ENCODE data around the gene GCH1.
A peak's percentile ranks its signal among the peaks of the same experiment; 100 is the strongest.
"Not testable (repeated sequence)": the region's sequence is repeated elsewhere in the genome, so short reads cannot be mapped to it uniquely, and the experiment has no call there.

GCH1 gene, protein sequence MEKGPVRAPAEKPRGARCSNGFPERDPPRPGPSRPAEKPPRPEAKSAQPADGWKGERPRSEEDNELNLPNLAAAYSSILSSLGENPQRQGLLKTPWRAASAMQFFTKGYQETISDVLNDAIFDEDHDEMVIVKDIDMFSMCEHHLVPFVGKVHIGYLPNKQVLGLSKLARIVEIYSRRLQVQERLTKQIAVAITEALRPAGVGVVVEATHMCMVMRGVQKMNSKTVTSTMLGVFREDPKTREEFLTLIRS

DNA sequence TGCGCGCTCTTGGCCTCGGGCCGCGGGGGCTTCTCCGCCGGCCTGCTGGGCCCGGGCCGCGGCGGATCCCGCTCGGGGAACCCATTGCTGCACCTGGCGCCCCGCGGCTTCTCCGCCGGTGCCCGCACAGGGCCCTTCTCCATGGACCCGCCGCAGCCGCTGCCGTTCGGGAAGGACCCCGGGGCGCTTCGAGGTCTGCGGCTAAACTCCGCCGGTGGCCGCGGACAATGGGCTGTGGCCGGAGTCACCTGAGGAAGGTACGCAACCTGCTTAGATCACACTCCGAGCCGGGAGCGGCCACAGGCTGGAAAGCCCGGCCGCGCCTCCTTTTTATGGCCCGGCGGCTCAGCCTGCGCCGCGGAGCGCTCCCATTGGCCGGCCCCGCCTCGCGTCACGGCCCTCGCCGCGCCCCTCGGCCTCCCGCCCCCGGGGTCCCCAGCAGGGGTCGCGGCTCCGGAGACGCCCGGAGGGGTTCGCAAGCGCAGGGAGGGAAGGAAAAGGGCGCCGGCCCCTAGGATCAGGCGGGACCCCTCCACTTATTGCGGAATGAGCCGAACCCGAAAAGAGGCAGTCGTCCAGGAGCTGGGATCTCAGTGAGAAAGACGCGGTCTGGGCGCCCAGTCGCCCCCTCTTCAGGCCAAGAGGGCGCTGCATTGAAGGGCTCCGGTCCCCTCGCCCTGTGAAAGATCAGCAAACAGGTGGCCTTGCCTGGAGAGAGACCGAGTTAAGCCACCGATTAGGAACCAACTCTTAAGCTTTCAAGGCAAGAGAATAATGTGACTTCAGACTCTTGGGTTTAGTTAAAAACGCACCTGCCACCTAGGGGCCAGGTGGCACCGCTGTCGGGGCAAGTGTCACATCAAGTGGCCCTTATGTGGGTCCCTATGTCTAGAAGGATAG lies at the start of gene GCH1:
TSS of gene GCH1 (minus strand) at position 306 of the 900 bp plus-strand sequence. CDS start at position 143, 163 bp downstream.
- no peak for DNase-seq (ENCODE audit: low read depth in 2 of 2)

DNA sequence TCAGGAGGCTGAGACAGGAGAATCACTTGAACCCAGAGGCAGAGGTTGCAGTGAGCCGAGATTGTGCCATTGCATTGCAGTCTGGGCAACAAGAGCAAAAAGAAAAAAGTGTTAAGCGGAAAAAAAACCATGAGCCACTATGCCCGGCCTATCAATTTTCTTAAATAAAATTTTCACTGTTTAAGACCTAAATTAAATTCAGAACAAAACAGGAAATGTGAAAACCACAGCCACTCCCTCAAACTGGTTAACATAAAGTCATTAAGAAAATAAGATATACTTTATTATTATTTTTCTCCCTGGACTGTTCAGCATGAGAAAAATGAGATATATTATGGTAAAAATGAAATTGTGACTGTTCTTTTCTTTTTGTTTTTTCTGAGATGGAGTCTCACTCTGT lies 44.6 kb upstream of the GCH1 start:
- DNase-seq (ENCODE audit: low read depth in 2 of 2), result no peak

DNA sequence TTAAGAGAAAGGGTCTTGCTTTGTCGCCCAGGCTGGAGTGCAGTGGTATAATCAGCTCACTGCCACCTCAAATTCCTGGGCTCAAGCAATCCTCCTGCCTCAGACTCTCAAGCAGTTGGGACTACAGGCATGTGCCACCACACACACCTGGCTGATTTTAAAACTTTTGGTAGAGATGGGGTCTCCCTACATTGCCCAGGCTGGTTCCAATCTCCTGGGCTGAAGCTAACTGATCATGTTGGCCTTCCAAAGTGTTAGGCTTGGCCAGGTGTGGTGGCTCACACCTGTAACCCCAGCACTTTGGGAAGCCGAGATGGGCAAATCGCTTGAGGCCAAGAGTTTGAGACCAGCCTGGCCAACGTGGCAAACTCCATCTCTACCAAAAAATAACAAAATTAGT lies 43.9 kb upstream of the GCH1 start:
- no peak for DNase-seq (ENCODE audit: low read depth in 2 of 2)

DNA sequence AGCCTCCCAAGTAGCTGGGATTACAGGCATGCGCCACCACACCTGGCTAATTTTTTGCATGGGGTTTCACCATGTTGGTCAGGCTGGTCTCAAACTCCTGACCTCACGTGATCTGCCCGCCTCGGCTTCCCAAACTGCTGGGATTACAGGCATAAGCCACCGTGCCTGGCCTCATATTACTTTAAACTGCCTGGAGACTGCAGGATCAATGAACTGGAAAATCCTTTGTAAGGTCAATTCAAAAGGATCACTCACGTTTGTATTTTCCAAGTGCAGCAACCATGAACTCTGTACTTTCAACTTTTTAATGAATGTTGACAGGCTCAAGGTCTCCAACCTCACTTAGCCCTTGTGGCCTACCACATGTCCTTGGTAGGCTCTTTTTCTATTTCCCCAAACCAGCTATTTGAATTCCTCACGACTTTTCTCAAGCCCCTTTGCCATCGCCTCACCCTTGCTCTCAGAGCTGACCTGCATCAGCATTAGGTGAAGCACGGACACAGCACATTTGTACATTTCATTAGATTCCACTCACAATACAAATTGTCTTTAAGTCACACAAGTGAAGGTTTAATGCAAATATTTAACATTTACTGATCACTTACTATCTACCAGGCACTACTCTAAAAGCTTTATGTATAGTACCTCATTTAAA lies 42.2 kb upstream of the GCH1 start:
- DNase-seq (ENCODE audit: low read depth in 2 of 2), result no peak

DNA sequence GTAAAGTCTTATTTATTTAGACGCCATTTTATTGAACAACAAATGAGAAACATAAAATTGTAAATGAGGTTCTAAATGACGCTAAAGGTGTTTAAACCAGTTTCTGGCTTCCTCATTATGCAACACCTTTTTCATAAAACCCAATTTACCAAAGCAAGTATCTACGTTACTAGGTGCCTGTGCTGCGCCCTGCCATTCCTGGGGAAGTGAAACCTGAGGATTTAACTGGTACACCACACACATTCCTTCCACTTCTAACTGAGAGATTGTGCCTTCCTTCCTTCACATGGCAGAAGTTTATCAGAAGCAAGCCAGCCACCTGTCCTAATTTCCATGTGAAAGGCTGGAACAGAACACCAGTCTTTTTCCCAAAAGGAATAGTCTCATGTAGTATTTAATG lies 40.3 kb upstream of the GCH1 start:
- no peak for DNase-seq (ENCODE audit: low read depth in 2 of 2)

DNA sequence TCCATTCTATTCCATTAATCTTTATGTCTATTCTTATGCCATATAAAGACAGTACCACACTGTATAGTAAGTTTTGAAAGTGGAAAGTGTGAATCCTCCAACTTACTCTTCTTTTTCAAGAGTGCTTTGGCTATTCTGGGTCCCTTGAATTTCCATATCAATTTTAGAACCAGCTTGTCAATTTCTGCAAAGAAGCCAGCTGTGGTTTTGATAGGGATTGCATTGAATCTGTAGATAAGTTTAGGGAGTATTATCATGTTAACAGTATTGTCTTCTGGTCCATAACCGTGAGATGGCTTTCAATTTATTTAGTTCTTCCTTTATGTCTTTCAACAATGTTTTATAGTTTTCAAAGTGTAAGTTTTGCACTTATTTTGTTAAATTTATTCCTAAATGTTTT lies 34.2 kb upstream of the GCH1 start:
- no peak for DNase-seq (ENCODE audit: low read depth in 2 of 2)

DNA sequence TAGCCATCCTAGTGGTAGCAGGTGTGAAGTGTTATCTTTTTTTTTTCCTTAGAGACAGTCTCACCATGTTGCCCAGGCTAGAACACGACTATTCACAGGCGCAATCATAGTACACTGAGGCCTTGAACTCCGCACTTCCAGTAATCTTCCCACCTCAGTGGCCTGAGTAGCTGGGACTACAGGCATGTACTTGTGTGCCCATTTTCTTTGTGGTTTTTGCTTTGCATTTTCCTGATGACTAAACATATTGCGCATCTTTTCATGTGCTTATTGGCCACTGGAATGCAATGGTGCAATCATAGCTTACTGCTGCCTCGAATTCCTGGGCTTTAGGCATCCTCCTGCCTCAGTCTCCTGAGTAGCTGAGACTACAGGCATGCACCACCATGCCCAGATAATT lies 33.3 kb upstream of the GCH1 start:
- DNase-seq (ENCODE audit: low read depth in 2 of 2), result peak; percentile 21 to 23

DNA sequence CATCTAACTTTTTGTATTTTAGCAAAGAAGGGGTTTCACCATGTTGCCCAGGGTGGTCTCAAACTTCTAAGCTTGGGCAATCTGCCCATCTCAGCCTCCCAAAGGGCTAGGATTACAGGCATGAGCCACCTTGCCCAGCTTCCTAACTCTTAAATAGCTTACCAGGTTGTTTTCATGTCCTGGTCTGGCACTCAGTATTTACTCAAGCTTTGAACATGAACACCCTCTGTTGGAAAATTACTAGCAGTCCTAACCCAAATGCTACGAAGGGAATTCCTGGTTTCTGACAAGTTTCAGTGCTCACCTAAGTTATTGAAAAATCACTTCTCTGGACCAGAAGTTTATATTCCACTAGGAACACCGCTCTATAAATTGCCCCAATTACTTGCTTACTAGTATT lies 32.5 kb upstream of the GCH1 start:
- DNase-seq (ENCODE audit: low read depth in 2 of 2), result no peak

DNA sequence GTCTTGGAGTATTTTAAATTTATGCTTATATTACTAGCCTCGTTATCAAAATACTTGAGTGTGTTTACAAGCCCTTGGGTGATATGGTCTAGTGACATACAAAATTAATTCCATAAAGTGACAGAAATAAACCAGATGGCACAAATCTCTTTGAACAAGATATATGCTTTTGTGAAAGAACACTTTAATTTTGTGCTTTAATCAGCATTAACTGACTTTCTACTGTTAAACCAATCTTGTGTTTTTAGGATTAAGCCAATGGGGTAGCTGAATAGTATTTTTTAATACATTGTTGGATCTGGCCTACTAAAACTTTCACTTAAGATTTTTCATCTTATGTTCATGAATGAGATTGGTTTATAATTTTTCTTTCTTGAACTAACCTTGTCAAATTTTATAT lies 30.4 kb upstream of the GCH1 start:
- DNase-seq (ENCODE audit: low read depth in 2 of 2), result no peak

DNA sequence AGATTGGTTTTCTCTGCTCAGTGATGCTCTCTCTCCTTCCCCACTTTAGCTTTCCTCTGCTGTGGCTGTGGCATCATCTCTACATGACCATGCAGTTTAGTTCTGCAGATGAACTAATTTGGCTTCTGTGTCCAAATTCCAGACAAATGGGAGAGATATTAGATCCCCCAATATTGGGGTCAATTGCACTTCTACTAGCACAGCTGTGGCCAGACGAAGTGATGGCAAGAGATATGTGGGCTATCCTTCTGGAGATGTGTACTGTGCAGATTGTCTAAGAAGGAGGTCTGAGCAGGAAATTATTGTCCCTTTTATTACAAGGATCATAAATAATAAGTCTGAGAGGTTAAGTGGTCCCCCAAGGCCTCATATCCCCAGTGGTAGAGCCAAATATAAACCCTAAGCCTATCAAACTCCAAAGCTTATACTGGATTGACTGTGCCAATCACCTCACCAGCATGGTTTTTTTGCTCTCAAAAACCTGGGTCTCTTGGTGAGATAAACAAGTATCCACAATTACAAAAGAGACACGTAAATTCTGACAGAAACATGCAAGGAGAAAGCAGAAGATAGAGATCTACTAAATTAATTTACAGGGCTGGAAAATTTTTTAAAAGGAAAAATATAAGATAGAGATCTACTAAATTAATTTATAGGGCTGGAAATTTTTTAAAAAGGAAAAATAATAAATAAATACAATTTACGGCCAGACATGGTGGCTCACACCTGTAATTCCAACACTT lies 29.1 kb upstream of the GCH1 start:
- DNase-seq (ENCODE audit: low read depth in 2 of 2), result no peak

DNA sequence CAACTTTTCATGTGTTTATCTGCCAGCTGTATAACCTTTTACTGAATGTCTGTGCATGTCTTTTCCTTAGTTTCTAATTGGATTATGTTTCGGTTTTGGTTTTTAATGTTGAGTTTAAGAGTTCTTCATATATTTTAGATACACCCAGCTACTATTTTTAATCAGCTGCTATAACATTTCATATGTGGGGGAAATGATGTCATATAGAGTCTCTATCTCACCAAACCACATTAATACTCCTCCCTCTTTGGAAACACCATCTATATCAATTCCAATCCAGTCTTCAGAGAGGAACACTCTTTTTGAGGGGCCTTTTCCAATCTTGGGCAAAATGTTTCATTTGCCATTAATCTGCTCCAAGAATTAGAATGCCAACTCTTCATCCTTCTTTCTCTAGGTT lies 28.5 kb upstream of the GCH1 start:
- DNase-seq (ENCODE audit: low read depth in 2 of 2), result no peak

DNA sequence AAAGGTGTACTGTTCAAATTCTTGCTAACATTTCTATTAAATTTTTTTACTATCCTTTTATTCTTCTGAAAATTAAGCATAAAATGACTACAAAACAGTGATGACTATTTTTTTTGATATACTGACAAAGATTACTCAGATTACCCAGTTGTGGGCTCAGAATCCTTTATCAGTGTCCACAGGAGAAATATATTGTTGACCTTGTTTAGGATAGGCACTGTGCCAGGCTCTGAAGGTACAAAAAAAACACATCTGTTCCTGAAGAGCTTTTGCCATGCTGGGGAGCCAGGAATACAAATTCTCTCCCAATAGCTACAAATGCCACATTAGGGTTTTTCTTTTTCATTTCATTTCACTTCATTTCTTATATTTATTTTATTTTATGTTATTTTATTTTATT lies 26.9 kb upstream of the GCH1 start:
- no peak for DNase-seq (ENCODE audit: low read depth in 2 of 2)

DNA sequence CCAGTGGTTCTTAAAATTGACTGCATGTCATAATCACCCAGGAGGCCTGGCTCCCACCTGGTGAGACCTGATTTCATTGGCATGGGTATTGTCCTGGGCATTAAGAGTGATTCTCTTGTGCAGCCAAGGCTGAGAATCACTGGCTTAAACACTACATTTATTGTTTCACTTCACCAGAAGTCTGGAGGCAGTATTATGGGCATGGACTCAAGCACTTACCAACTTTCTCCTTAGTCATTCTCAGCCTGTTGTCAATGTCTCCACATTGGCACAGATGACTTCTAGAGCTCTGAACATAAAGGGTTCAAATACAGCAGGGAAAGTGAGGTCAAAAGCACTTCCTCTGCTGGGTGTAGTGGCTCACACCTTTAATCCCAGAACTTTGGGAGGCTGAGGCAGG lies 25.6 kb upstream of the GCH1 start:
- DNase-seq (ENCODE audit: low read depth in 2 of 2), result no peak

DNA sequence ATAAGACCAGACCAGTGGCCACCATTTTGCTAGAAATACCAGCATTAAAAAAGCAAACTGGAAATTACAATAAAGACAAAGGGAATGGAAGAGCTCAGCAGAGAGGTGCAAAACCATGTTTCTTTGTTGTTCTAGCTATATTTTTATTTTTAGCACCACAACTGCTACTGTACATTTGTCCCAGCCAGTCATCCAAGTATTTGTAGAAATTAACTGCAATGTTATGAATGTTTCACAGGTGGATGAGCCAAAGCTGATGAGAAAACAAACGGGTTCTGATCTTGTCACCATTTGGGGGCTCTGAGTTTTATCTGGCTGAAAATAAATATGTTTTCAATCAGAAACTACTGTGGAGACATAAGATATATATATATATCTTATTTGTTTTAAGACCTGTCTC lies 24.9 kb upstream of the GCH1 start:
- DNase-seq (ENCODE audit: low read depth in 2 of 2), result no peak

DNA sequence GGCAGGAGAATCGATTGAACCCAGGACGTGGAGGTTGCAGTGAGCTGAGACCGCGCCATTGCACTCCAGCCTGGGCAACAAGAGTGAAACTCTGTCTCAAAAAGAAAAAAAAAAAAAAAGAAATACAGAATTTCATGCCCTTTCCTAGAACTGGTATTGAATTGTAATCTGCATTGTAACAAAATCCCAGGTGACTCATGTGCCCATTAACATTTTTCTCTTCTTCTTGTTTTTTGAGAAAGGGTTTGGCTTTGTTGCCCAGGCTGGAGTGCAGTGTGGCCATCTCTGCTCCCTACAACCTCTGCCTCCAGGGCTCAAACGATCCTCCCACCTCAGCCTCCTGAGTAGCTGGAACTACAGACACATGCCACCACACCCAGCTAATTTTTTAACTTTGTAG lies 23.9 kb upstream of the GCH1 start:
- DNase-seq (ENCODE audit: low read depth in 2 of 2), result not testable (repeated sequence)

DNA sequence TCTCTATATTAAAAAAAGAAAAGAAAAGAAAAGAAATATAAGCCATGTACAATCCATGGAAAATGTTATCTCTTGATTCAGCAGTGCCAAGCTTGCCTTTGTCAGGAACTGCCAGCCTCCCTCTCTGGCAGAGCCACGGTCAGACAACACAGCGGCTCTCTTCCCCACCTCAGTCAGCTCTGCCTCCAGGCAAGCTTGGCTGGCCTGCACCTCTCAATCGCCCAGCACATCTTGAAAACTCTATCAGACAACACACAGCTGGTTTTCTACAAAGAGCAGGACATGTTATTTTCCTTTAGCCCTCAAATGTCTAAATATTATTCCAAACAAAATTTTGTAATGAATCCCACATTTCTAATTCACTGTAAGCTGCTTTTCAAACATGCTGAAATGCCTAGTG lies 20.0 kb upstream of the GCH1 start:
- no peak for DNase-seq (ENCODE audit: low read depth in 2 of 2)

DNA sequence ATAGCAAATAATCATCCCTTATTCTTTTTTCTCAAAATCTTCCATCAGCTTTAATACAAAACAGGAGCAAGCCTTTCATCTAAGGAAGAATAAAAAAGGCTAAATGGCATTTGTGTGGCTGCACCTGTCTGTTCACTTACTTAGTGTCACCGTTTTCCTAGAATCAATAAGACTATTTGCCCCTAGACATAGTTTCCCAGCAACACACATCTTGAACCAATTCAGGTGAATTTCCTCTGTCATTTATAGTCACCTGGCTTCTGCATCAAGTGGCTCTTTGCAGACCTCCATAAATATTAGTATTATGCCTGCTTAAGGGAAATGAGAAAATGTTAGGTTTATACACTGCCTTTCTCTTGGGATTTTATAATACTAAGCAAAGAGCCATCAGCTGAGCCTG lies 17.4 kb upstream of the GCH1 start:
- no peak for DNase-seq (ENCODE audit: low read depth in 2 of 2)

DNA sequence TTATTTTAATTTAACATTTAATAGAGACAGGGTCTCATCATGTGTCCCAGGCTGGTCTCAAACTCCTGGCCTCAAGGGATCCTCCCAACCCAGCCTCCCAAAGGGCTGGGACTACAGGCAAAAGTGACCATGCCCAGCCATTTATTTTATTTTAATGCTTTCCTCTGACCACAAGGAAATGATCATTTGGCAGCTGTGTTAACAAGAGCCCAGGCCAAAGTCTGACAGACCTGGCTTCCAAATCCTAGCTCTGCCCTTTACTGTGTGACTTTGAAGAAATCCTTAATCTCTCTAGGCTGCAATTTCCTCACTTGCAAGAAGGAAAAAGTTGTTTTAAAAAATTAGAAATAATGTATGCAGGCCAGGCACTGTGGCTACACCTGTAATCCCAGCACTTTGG lies 16.7 kb upstream of the GCH1 start:
- DNase-seq (ENCODE audit: low read depth in 2 of 2), result no peak

DNA sequence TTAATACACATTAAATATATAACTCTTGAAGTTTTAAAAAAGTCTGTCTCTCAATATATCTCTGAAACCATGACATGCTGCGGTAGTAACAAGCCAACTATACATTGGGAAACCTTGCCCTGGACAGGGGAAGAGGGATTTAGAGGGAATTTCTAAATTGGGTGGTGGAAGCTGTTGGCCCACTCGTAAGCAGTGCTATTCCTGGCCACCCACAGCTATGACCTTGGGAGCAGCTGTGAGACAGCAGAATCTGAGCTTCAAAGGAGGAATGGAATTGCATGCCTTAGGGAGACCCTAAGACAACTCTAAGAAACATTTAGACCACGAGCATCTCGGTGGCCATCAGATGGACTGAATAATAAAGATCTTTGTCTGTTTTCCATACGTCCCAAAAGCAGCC lies 15.8 kb upstream of the GCH1 start:
- DNase-seq (ENCODE audit: low read depth in 2 of 2), result no peak

DNA sequence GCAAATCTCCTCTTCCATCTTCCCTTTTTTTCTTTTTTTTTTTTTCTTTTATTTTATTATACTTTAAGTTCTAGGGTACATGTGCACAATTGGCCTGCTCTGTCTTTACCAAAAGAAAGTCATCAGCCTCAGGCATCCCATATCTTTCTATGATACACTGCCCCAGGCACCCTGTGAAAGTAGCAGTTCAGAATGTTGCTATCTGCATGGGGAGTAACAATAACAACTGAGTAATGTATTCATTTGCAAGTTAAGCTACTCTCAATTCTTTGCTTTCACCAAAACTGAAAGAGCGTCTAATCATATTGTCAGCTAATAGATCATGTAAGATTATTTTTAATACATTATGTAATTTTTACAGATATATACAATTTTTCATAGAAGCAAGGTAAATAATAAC lies 13.5 kb upstream of the GCH1 start:
- DNase-seq (ENCODE audit: low read depth in 2 of 2), result no peak

DNA sequence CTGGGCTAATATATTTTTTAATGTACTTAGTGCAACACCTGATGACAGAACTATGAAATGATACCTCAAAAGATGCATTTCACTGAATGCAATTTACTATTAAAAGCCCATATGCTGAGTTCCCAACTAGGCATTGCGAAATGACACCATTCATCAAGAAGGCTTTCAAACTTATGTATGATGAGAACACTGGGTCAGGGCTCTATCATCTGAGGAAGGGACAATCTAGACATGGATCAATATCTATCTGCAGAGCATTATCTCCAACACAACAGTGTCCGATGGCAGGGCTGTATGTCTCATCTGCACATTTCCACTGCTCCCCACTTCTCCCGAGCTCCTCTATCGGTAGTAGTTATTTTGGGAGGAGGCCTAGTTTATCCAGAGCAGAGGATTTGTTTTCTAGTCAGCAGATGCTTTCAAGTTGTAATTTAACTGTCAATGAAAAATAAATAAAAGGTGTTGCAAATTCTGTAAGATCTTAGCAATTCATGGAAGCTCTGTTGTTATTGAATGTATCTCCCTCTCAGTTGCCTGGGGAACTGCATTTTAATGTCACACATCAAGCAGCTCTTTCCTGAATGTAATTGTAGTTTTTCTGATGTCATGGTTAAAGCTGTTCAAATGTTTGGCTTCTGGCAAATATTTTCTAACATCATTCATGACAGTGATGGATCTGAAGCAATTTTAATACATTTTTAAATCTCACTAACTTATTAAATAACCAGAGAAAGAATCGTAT lies 7.4 kb upstream of the GCH1 start:
- no peak for DNase-seq (ENCODE audit: low read depth in 2 of 2)
